ENCODE data around the gene RAB31.

Gene RAB31

GRCh38 chr18:9866627-9867026 is 158.5 kb downstream of the RAB31 start:
- no peak for DNase-seq (ENCODE audit: low read depth)

DNA sequence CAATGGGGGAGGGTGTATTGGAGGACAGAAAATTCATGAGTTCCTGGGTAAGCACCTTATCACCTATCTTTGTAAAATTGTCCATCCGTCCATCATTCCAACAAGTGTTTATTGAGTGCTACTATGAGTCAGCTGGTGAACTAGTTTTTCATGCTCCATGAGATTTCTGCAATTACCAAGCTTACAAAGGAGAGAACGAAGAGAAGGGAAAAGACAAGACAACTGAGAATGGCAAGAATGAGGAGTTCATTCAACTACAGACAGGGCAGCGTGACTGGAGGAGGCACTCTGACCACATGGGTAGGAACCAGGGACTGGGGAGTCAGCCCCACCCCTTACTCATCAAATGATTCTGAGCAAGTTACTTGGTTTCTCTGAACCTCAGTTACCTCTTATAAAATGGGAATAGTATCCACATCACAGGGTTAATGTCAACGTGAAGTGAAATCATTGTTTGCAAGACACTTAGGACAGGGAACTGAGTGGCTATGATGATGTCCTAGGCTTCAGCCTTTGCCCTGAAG is 159.0 kb downstream of the RAB31 start:
- no peak for DNase-seq (ENCODE audit: low read depth)

DNA sequence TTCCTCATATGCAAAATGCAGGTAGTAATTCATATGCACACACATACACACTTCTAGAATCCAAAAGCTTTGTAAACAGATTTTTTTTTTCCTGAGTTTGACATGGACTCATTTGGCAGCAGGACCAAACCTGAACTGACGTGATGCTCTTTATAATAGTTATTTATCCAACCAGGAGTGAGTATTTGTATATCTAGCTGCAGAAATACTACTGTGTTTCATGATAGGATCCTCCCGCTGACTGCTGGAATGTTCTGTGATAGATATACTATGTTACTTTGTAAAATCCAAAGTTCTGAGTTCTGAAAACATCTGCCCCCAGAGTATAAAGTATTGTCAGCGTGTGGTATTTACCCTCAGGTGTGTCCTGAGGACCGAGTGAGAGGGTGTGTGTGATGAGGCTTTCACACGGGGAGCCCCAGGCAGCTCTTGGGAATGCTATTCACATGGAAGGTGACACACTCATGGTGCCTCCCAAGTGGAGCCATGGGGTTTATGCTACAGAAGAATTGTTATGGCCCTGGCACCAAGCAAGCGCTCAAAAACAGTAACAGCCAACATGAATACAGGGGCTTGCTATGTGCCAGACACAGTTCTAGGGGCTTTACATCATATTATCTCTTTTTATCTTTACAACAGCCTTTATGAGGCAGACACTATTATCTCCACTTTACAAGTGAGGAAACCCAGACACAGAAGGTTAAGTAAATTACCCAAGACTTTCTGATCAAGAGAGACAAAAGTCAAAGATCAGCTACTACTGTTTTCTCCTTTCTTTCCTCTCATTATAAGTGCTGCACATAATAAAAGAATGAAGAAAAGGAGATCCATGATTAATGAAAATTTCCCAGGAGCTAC is 161.0 kb downstream of the RAB31 start:
- no peak for DNase-seq (ENCODE audit: low read depth)

DNA sequence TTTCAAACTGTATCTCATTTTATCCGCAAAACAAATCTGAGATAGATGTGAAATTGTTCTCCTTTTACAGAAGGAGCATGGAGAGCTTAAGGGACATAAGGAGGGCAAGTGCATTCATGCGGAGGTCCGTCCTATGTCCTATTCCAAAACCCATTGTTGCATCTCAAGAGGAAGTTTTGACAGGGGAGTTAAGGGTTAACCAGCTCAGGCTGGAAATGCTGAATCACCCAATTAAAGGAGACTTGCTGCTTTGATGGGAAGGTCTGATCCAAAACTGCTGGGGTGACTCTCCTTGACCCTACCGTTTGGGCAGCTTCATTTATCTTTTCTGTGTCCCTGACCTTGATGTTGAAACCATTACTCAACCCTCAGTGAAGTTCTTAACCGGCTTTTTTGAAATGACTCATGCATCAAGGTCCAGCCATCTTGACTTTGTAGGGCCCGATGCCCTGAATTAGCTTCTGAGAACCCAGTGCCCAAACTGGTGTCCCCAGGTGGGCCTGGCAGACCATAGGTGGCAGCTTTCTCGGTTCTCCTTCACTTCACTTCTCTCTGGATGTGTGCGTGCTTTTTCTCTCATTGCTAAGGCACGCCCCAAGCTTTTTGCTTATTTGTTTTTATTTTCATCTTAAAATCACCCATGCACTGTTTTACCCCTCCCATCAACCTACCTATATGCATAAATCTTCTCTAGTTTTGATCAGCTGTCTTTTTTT is 161.8 kb downstream of the RAB31 start:
- DNase-seq (ENCODE audit: low read depth), result no peak

- no peak for DNase-seq (ENCODE audit: low read depth)
Measured at GRCh38 chr18:9870431-9871008, 162.4 kb downstream of the RAB31 start.

DNA sequence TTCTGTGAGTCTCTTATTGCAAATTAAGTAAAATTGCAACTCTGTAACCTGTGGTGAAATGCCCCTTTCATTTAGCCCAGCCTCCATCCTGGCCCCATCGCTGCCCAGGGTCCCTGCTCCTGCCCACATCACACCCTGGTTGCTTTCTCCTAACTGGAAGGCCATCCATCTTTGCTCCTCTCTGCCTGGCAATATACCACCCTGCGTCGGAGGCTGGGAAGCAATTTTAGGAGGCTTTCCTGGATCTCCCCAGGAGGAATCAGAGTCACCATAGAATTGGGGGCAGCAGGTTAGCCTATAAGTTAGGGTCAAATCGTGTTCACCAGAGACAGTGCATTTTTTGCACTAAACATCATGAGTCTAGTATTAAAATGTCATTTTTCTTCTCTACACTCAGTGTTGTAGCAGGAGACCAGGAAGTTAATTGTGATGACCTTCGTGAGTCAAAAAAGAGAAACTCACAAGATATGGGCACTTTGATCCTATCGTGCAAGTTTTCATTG is 163.2 kb downstream of the RAB31 start:
- no peak for DNase-seq (ENCODE audit: low read depth)

DNA sequence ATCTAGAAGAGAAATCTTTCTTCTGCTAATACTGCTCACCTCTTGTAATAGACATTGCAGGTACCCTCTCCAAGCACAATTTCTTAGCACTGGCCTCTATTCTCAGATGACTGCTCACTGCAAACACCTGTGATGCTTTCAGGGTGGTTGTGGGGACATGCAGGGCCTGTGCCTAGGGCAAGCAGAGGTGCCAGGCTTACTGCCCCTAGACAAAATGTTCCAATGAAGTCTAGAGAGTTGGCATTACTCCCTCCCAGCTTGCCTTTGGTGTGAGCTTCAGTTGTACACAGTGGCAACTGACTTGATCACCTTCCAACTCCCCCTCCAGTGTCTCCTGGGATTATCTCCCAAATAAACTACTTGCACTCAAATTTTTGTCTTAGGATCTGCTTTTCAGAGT is 164.7 kb downstream of the RAB31 start:
- no peak for DNase-seq (ENCODE audit: low read depth)

DNA sequence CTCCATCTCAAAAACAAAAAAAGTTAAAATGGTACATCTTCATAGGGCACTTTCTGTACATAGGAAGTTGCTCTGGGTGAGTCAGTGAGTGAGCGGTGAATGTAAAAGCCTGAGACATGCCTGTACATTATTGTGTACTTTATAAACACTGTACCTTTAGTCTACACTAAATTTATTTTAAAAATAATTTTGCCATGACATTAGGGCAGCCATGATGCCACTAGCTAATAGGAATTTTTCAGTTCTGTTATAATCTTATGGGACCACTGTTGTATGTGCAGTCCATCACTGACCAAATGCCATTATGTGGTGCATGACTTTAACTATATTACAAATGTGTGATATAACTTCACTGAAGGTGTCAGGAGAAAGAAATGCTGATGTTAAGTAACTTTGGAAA is 166.6 kb downstream of the RAB31 start:
- DNase-seq (ENCODE audit: low read depth), result no peak

DNA sequence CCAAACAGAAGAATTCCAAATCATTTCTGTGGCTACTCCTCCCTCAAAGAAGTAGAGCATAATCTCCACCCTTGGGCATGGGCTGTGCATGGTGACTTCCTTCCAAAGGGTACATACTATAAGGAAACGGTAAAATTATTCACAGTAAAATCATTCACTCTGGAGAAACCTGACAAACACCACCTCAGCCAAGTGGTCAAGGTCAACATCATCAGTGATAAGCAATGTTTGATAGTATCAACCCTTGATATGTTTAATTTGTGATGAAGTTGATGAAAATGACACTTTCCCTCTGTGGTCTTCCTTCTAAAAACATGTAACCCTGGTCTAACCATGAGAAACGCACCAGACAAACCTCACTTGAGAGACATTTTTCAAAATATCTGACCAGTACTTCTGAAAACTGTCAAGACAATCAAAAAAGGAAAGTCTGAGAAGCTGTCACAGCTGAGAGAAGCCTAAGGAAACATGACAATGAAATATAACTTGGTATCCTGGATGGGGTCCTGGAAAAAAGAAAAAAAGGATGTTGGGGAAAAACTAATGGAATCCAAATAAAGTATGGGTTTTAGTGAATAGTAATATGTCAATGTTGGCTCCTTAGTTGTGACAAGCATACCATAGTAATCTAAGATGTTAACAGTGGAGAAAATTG is 168.2 kb downstream of the RAB31 start:
- no peak for DNase-seq (ENCODE audit: low read depth)

GRCh38 chr18:9876867-9877654 is 169.0 kb downstream of the RAB31 start:
- no peak for DNase-seq (ENCODE audit: low read depth)

DNA sequence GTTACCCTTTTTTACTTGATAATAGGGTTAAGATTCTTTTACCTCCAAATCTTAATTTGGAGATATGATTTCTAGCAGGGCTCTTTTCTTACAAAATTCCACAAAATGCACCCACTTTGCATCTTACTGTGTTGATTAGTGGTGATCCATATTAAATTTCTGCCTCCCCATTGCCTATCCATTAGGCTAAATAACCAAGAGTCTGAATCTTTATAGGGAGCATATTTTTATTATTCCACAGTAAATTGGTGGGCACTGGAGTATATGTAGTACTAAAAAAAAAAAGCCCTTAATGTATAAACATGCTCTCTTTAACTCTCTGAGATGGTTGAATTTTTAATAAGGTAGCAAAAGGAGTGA is 169.5 kb downstream of the RAB31 start:
- DNase-seq (ENCODE audit: low read depth), result no peak

GRCh38 chr18:9878095-9878494 is 170.0 kb downstream of the RAB31 start:
- no peak for DNase-seq (ENCODE audit: low read depth)

- no peak for DNase-seq (ENCODE audit: low read depth)
Measured at GRCh38 chr18:9878783-9879242, 170.7 kb downstream of the RAB31 start.

GRCh38 chr18:9884090-9884489 is 176.0 kb downstream of the RAB31 start:
- no peak for DNase-seq (ENCODE audit: low read depth)

GRCh38 chr18:9884532-9885140 is 176.5 kb downstream of the RAB31 start:
- no peak for DNase-seq (ENCODE audit: low read depth)

- no peak for DNase-seq (ENCODE audit: low read depth)
Measured at GRCh38 chr18:9885170-9886004, 177.3 kb downstream of the RAB31 start, which contains the start of gene TXNDC2. TSS of gene TXNDC2 (plus strand) at chr18:9885973. CDS start at chr18:9886681, 708 bp downstream.

DNA sequence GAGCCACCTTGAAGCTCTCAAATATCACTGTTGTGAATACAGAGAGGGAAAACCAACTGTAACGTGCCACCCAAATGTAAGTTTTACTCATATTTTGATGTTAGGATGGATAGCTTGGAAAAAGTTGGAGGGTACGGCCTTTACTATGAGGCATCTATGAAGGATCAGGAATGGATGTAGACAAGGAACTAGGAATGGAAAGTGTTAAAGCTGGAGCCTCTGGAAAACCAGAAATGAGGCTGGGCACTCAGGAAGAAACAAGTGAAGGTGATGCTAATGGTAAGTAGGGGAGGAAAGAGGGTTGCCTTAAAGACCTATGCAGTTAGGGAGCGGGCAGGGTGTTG is 177.9 kb downstream of the RAB31 start:
- no peak for DNase-seq (ENCODE audit: low read depth)

GRCh38 chr18:9887992-9888391 is 179.9 kb downstream of the RAB31 start:
- no peak for DNase-seq (ENCODE audit: low read depth)

GRCh38 chr18:9890196-9890595 is 182.1 kb downstream of the RAB31 start:
- DNase-seq (ENCODE audit: low read depth), result no peak

DNA sequence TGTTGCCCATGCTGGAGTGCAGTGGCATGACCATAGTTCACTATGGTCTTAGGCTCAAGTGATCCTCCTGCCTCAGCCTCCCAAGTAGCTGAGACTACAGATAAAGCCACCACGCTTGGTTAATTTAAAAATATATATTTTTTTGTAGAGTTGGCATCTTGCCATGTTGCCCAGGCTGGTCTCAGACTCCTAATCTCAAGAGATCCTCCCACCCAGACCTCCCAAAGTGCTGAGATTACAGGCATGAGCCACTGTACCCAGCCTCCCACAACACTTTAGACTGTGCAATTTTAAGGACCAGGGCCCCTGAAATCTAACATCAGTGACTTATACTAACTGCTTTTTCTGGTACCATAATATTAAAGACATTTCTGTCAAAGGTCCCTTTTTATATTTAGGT is 182.9 kb downstream of the RAB31 start:
- DNase-seq (ENCODE audit: low read depth), result no peak

Data from activated T-cell treated with anti-CD3 and anti-CD28 coated beads for 1 hour (primary cell).